Colon (tissue), 2 donors: ENCODE data around the gene ZBTB11.
"Not testable (repeated sequence)": the region's sequence is repeated elsewhere in the genome, so short reads cannot be mapped to it uniquely, and the experiment has no call there.

Source experiments
- FAIRE-seq: peaks from 2 replicates; lab custom pipeline; 2012; peaks lifted over from hg19 to GRCh38; lab: Jason Lieb, UNC
- donor health status: control.
- donor health status: control.

ZBTB11 gene

GRCh38 chr3:101643861-101644613 lies 32.9 kb downstream of the ZBTB11 start:
- no peak for FAIRE-seq

- no peak for FAIRE-seq
Observed at GRCh38 chr3:101643009-101643844, 33.7 kb downstream of the ZBTB11 start.

- FAIRE-seq: no peak
Observed at GRCh38 chr3:101642441-101642840, 34.5 kb downstream of the ZBTB11 start.

GRCh38 chr3:101641397-101642115 lies 35.4 kb downstream of the ZBTB11 start:
- not testable (repeated sequence) for FAIRE-seq

- no peak for FAIRE-seq
Observed at GRCh38 chr3:101640256-101640655, 36.7 kb downstream of the ZBTB11 start.

GRCh38 chr3:101639280-101639963 lies 37.5 kb downstream of the ZBTB11 start:
- FAIRE-seq: no peak

GRCh38 chr3:101638261-101638745 lies 38.6 kb downstream of the ZBTB11 start:
- no peak for FAIRE-seq

- no peak for FAIRE-seq
Observed at GRCh38 chr3:101637451-101637850, 39.5 kb downstream of the ZBTB11 start.

- FAIRE-seq: no peak
Observed at GRCh38 chr3:101635954-101636798, 40.8 kb downstream of the ZBTB11 start.

GRCh38 chr3:101635345-101635744 lies 41.6 kb downstream of the ZBTB11 start:
- FAIRE-seq: no peak

- no peak for FAIRE-seq
Observed at GRCh38 chr3:101634591-101635196, 42.2 kb downstream of the ZBTB11 start.

- FAIRE-seq: no peak
Observed at GRCh38 chr3:101633186-101633585, 43.7 kb downstream of the ZBTB11 start.

- no peak for FAIRE-seq
Observed at GRCh38 chr3:101632586-101632985, 44.3 kb downstream of the ZBTB11 start.

- FAIRE-seq: not testable (repeated sequence)
Observed at GRCh38 chr3:101631959-101632358, 45.0 kb downstream of the ZBTB11 start.

GRCh38 chr3:101631098-101631796 lies 45.7 kb downstream of the ZBTB11 start:
- FAIRE-seq: no peak

- FAIRE-seq: no peak
Observed at GRCh38 chr3:101629219-101629618, 47.7 kb downstream of the ZBTB11 start.

- FAIRE-seq: no peak
Observed at GRCh38 chr3:101625879-101626278, 51.1 kb downstream of the ZBTB11 start.

- FAIRE-seq: no peak
Observed at GRCh38 chr3:101624857-101625256, 52.1 kb downstream of the ZBTB11 start.

- FAIRE-seq: no peak
Observed at GRCh38 chr3:101623656-101624055, 53.3 kb downstream of the ZBTB11 start.

- FAIRE-seq: no peak
Observed at GRCh38 chr3:101619734-101620133, 57.2 kb downstream of the ZBTB11 start.
